Right hindlimb (tissue), 1 donor: ENCODE measurements around the gene ATP1B4.

Experiments used
- DNase-seq: peaks from one replicate; pipeline ENCODE4 v3.0.0-alpha.2; 2018

Gene ATP1B4

DNA sequence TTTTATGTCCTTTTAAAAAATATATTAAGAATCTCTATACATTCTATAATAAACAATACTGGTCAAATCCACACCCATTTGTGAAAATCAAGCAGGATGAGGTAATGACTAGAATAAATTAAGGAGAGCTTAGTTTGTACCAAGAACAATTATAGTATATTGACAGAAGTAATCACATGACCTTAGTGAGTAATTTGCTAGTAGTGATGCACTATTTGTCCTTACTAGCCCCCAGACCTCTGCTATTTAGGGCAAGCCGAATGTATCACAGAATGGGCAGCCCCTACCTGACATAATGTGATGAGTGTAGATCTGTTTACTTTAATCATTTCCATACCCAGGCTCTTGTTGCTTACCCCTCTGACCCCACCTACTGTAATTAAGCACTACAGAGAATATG, 15.8 kb downstream of the ATP1B4 start:
- DNase-seq: no peak

DNA sequence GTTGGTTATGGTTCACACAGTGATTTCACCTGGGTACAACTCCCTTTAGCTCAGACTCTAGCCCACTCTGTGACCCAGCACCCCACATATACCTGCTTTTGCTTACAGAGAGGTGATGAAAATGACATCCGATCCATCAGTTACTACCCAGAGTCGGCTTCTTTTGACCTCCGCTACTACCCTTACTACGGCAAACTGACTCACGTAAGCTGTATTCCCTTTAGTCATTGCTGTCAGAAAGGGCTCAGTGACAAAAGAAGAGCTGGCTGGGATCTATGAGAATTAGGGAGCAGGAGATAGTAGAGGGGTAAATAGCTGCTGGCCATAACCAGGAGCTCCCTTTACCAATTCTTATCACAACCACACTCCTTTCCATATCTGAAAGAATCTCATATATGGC, 16.7 kb downstream of the ATP1B4 start:
- no peak for DNase-seq

DNA sequence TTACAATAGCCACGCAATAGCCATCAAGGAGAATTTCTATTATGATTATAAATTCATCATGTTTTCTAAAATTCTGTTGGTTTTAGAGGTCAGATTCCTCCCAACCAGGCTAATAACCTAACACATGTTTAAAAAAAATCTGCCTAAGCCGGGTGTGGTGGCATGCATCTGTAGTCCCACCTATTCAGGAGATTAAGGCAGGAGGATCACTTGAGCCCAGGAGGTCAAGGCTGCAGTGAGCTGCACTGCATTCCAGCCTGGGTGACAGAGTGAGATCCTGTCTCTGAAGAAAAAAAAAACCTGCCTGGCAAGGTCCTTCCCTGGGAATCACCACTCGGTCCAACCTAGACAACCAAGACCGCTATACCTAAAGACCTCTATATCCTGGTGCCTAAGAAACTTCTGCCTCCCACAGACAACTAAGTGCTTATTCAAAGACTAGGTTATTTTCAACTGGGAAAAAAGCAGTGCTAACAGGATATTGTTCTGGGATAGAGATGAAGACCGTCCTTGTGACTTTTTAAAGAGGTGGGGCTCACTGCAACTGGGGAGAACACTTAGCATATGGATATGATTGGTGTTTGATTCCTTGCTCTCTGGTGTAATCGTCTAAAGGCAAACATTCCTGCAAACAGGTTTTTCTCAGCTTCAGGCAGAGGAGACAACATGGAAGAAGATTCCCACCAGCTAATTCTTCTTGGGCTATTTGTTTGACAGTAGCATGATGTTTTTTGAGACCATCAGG, 18.2 kb downstream of the ATP1B4 start:
- DNase-seq: no peak

DNA sequence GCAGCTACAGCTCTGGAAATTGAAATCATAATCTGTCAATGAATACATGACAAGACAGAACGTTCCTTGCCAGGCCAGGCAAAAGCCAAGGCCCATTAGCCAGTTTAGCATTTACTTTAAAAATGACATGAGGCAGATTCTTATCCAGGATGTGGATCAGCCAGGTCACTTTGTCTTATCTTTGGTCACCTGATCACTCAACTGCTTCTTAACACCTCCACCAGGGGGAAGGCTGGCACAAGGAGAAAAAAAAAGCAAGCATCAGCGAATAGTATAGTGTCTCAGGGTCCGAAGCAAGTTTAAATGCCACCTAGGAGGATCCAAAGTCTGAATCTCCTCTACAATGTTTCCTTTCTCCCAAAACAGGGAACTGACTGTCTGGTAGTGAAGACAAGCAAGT, 18.8 kb downstream of the ATP1B4 start:
- no peak for DNase-seq

DNA sequence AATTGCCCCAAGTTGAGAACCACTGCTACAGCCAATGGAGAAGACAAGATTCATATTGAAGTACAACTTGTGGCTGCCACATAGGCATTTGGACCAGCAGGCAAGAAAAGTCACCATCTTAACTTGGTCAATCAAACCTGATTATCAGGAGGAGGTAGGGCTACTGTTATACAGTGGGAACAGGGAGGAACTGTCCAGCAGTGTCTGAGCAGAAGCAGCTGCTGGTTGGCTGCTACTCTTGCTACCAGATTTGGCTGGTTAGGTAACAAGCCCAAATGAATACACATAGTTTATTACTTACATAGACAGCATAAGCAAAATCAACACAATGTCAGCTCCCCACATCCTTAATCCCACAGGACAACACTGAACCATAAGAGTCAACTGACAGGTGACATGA, 39.4 kb downstream of the ATP1B4 start:
- no peak for DNase-seq

DNA sequence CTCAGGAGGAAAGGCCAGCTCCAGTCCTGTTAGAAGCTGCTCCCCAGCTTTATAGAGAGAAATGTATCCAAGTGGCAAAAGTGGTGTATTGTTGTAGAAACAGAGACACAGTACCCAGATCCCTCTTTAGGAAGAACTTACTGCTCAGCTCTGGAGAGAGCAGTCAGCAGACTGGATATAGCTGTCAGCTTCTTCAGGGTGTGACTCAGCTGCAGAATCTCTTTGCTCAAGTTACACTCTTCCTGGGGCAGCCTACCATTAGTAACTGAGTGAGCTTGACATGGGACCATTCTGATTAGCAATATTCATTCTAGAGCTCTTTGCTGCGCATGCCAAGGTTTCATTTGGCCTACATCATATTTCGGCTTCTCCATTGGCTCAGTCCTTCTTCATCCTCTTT, 40.5 kb downstream of the ATP1B4 start:
- no peak for DNase-seq

DNA sequence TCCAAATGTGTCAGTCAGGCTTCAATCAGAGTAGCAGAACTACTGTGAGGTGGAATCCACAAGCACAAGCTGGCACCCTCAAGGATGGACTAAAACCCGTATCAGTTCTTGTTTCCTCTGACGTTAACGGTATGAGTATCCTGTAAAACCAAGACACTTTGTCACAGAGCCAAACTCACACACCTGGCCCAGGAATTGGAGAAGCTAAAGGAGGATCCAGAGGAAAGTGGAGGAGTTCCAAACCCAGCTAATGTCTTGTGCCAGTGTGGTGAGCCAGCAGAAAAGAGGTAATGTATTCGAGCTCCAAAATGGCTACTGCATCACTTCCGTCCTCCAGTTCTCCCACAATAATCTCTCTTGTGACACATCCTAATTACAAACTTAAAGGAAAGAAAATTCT, 44.7 kb downstream of the ATP1B4 start:
- no peak for DNase-seq

DNA sequence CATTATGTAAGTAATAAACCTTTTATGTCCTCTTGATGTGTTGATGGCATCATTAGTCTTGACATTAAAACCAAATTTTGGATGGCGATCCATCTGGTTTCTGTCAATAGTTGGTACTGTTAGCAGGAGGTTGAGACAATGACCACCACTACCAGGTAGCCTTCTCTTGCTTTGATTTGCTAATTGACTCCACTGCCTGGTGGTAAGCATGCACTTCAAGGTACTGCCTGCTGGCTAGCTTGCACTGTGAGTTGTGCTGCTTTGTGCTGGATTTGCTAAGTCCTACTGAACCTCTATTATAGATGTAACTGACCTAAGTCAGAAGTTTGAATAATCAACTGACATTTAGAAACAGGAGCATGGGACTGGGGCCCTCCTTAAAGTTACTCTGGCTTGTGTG, 46.3 kb downstream of the ATP1B4 start:
- no peak for DNase-seq

DNA sequence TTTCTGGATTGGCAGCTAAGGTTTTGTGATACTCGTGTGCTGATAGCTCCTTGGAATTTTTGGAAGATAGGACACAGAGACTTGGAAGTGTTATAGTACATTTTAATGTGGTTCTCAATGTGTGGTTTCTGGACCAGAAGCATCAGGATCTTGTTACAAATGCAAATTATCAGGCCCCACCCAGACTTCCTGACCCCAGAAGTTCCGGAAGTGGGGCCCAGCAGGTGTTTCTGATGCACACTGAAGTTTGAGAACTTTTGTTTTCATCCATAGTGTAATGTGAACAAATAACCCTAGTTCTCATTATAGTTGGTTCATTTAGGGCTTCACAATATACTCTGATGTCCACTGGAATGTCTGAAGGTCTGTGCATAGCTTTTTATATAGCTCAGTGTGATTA, 57.6 kb downstream of the ATP1B4 start:
- DNase-seq: no peak

DNA sequence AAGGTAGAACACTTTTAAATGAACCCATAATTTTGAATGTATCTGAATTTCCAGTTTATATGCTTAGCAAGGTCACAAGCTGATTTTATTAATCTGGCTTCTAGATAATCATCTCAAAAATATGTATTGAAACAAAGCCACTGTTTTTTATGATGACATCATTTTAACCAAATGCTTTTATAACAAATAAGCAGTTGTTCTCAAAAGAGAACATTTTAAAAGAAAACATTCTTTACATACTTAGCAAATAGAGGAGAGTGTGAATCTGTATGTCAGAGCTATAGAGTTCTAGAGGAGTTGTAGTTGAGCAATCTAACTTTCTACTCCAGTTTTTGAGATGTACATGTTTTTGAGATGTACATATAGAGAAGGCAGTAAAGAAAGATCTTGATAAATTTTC, 64.7 kb downstream of the ATP1B4 start:
- DNase-seq: no peak

DNA sequence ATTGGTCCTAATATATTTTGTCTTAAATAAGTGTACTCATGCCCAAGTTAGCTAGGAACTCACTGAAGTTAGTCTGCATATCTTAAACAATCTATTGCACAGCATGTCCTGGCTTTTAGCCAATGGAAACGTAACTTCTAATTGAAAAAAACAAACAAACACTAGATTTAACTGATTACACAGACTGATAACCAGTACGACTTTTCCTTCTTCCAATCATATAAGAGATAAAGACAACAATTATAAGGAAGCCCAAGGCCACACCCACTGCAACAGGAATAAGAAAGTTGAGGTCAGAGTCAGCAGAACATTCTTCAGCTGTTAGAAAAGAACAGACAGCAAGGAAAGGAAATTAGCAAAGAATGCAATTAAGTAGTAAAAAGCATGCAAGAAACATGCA, 66.4 kb downstream of the ATP1B4 start:
- no peak for DNase-seq

DNA sequence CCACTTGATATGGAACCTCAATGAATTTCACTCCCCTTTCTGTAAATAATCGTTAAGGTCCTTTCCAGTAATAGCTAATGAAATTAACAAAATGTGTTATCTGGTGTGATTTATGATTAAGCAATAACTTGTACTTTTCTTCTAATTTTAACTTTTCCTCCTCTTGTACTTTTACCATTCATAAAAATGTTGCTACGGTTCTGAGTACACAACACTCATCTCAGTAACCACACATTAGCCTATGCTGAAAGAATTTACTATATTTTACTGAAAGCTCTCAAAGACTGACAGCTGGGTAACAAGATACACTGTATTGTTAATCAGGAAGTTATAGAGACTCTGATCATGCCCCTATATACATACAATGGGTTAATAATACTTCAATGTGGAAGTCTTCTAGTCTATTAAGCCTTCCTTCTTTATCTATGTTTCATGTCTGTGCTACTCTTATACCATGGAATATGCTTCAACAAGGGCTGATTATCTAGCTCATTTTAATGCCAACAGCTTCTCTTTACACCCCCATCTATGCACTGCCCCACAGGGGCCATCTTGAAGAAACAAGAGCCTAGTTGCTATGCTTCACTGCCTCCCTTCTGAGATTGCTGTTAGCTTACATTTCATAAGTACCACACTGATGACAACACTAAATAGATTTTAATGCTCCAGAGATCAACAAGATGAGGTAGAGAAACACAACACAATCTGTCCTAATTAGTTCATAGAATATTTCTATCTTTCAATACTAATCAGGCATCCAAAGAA, 68.1 kb downstream of the ATP1B4 start:
- DNase-seq: no peak
